Fibroblast of the aortic adventitia (primary cell): ENCODE results near the gene INTS6. TPM values are rescaled to one million over a fixed set of nuclear protein-coding genes. Genes with fewer than 3 reads are reported as not detected.

Experiments
- DNase-seq: peaks from one replicate; pipeline ENCODE4 v3.0.0-alpha.2; 2010; ENCODE audit warnings: low read depth
- H3K4me3 ChIP-seq: 2 replicates; pipeline ENCODE4 v1.5.1; 2011; ENCODE audit warnings: low read depth, mild to moderate bottlenecking, control low read depth, low read length, moderate library complexity
- small RNA-seq: library from RNA; depleted of rRNA; stranded (forward); fragments of <200 nt; gene quantifications from one replicate; pipeline ENCODE3, GENCODE V24; 2012
- total RNA-seq: library from RNA; depleted of rRNA; stranded (reverse); fragments of >200 nt; gene quantifications from 2 replicates; pipeline ENCODE4 v1.2.3, GENCODE V29; 2012; ENCODE audit warnings: low replicate concordance
- TF ChIP-seq, protein P1 (sequence below): IDR thresholded peaks from 2 replicates; pipeline ENCODE4 v1.5.1; 2011; ENCODE audit warnings: mild to moderate bottlenecking, low read length, control low read depth, inconsistent platforms; ENCODE audit not compliant: insufficient read depth

Gene INTS6
- total RNA-seq, 1 donor: 41.1 TPM

DNA sequence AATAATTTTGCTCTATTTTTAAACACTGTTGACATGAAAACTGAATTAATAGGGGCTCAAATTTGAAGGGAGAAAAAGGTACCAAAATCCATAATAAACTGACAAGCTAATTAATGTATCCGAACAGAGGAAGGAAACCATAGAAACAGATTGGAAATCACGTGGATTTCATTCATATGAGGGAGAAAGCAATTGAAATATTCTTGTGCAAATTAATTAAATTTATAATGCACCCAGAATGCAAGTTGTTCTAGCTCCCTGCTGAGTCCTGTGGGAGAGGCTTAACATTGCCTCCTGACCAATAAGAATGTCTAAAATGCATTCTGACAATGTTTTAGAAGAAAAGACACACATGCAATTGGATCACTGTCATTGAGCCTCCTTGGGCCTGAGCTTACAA is 131.0 kb downstream of the INTS6 start:
- H3K4me3 ChIP-seq: no peak overlapping the region
- TF ChIP-seq, protein P1, sequence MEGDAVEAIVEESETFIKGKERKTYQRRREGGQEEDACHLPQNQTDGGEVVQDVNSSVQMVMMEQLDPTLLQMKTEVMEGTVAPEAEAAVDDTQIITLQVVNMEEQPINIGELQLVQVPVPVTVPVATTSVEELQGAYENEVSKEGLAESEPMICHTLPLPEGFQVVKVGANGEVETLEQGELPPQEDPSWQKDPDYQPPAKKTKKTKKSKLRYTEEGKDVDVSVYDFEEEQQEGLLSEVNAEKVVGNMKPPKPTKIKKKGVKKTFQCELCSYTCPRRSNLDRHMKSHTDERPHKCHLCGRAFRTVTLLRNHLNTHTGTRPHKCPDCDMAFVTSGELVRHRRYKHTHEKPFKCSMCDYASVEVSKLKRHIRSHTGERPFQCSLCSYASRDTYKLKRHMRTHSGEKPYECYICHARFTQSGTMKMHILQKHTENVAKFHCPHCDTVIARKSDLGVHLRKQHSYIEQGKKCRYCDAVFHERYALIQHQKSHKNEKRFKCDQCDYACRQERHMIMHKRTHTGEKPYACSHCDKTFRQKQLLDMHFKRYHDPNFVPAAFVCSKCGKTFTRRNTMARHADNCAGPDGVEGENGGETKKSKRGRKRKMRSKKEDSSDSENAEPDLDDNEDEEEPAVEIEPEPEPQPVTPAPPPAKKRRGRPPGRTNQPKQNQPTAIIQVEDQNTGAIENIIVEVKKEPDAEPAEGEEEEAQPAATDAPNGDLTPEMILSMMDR: no peak
- DNase-seq: no peak

DNA sequence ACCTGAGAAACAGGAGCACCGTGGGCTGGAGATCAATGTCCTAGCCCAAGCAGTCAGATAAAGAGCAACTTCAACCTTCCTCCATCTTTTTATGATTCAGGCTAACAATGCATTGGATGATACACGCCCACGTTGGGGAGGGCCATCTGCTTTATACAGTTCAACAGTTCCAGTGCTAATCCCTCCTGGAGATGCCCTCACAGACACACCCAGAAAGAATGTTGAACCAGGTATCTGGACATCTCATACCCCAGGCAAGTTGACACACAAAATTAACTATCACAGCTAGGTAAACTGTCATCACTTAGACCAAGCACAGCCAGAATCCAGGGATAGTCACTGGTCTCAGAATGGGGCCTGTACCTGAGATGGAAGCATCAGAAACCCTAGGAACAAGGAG is 134.0 kb downstream of the INTS6 start:
- no peak for DNase-seq
- TF ChIP-seq, protein P1: no peak
- no peak overlapping the region for H3K4me3 ChIP-seq

DNA sequence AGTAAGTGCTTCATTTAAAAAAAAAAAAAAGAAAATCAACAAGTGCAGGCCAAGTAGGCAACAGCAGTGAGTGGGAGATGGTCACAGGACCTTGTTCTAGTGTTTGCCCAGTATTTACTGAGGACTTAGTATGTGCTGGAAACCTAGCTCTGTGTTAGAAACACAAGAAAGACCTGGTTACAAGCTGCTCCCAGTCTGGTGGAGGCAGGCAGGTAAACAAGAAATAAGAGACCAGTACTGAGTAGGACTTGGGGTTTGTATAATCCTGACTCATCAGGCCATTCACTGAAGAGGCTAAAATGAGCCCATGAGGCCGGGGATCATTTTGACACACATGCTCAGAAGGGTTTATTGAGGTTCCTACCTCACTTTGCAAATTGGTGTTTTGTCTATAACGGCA is 134.8 kb downstream of the INTS6 start:
- H3K4me3 ChIP-seq: no peak overlapping the region
- TF ChIP-seq, protein P1: no peak
- no peak for DNase-seq

DNA sequence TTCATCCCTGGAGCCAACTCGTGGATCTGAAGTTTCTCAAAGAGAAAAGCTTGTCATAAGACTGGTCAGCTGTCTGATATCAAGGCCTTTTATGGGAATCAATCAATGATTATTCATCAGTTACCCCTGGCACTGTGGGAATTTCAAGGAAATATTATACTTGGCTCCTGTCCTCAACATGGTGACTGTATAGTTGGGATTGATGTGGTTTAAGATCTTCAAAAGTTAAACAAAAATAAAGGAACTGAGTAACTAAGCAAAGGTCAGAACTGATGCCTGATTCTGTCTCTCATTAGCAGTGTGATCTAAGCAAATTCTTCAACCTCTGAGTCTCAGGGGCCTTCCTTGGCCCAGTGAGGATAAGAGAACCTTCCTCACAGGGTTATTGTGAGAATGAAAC is 135.6 kb downstream of the INTS6 start:
- H3K4me3 ChIP-seq: no peak overlapping the region
- TF ChIP-seq, protein P1: no peak
- DNase-seq: peak; percentile 62

DNA sequence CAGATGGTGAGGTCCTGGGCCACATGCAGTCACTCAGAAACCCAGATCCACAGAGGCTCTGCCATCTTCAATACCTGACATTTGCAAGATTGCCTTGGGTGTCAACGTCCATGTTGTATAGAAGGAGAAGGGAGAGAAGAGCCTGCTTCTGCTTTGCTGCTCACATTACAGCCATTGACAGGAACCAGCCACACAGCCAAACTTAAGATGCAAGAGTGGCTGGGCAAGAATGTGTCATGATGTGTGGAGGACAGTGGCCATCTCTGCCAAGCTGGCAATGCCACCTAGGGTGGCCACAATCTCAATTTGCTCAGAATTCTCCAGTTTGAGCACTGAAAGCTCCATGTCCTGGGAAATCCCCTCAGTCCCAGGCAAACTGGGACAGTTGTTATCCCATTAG is 139.2 kb downstream of the INTS6 start:
- TF ChIP-seq, protein P1: no peak
- H3K4me3 ChIP-seq: no peak overlapping the region
- no peak for DNase-seq

DNA sequence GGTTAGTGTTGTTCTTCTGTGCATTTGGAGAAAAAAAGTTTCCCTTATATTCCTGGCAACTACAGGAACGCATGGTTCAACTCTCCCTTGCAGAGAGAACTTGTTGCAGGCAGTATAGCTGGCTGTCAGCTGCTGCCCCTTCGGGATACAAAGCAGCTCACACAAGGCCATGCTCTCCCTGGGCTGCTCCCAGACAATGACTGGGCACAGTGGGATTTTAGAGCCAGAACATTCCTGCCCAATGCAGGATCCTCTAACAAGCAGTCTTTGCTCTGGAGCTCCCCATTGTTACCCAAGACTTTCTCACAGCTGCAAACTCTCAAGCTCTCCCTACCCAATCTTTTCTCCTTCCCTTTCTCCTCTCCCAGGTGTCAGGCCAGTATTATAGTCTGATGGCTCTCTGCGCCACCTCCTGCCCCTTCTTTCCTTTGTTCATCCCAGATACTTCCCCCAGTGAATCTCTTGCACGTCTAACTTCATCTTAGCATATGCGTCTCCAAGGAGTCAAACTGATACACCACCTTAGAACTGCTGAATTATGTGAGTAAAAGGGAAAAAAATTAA is 140.8 kb downstream of the INTS6 start:
- no peak overlapping the region for H3K4me3 ChIP-seq
- TF ChIP-seq, protein P1: no peak
- DNase-seq: no peak

Small RNA genes lying within 50 kb of the gene (small RNA-seq; reads per million reads assigned to genes)
- not detected for gene MIR5693
- gene RN7SL320P: not detected
- gene SNRPGP11: not detected

Other genes starting within 250 kb of the INTS6 start
- 3.3 TPM in 1 of 2 replicates, not detected in the other for gene FAM124A, start 230.6 kb downstream of the INTS6 start, total RNA-seq
- not detected in 2 replicates for gene SERPINE3, start 113.3 kb downstream of the INTS6 start, total RNA-seq
- gene WDFY2, start 131.4 kb upstream of the INTS6 start, total RNA-seq: 4.7 and 10.2 TPM in 2 replicates